HG03565 (cell line): ENCODE results near the gene DACT2.
"Not testable (repeated sequence)": the region's sequence is repeated elsewhere in the genome, so short reads cannot be mapped to it uniquely, and the experiment has no call there.

Experiments
- ATAC-seq: cut with Tn5 transposase; IDR thresholded peaks from one replicate; pipeline ENCODE4 v1.9.1; 2021; ENCODE audit warnings: mild to moderate bottlenecking, moderate library complexity; ENCODE audit not compliant: unreplicated experiment

The DACT2 gene, protein sequence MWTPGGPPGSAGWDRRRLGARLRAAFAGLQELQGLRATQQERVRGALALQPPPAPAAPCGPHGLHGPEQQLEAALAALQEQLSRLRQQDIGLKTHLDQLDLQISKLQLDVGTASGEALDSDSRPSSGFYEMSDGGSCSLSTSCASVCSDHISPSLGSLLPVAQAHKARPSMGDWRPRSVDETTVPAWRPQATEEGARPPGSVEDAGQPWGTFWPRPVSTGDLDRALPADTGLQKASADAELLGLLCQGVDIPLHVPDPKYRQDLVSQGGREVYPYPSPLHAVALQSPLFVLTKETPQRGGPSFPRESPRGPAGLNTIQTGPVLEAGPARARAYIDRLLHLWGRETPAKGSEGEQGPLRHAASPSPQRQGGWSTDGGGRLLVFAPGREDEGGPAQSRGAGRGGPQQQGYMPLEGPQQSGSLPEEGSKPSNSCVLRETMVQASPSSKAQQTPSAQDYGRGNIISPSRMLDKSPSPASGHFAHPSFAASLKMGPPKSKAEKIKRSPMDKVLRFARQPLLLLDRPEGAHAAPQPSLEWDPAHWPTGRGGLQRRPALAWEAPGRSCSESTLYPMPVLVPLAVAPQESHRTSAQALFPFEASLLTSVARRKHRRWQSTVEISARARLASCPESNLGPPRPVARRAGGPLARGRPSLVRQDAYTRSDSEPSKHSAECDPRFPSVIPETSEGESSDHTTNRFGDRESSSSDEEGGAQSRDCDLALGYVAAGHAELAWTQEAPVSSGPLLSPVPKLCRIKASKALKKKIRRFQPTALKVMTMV

DNA sequence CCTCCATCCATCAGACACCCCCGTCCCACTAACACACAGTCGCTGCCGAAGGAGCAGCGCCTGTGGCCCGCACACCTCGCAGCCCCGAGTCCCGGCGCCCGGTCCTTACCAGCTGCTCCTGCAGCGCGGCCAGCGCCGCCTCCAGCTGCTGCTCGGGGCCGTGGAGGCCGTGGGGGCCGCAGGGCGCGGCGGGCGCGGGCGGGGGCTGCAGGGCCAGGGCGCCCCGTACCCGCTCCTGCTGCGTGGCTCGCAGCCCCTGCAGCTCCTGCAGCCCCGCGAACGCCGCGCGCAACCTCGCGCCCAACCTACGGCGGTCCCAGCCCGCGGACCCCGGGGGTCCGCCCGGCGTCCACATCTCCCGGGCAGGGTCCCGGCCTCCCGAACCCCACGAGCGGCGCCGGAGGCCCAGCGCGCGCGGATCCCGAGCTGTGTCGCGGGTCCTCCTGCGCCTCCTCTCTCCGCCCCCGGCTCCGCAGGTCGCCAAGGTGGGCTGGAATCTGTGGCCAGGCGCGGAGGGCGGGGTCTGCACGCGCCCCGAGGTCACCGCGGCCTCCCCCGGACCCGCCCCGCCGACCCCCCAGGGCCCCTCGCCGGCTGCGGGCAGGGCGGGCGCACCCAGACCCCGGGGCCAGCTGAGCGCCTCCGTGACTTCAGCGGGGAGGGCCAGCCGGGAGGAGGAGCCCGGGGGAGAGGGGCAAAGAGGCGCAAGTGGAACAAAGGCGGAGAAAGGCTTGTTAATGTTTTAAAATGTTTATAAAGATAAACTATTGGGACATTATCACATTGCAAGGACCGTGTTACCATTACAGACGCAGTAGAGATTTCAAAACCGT, at the start of gene DACT2:
Gene DACT2, minus strand, starts transcription at position 499 of the 833 bp plus-strand sequence. Its CDS starts 144 bp downstream, at position 355.
- ATAC-seq, result no peak

DNA sequence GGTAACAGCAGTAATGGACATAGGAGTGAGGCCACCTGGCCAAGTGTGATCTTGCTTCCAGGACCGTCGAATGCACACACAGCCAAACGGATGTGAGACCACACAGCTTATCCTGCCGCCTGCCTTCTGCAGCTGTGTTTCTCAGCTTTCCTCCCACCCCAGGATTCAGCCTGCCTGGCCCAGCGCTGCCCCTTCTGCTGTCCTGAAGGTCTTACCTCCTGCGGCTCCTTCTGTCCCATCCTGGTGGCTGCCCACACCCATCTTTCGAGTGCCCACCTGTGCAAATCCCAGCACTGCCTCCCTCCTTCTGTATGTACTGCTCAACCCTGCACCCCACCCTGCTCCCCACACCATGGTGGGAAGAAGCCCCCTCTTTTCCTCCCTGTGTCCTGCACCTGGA, 49.4 kb upstream of the DACT2 start:
- ATAC-seq, result no peak

DNA sequence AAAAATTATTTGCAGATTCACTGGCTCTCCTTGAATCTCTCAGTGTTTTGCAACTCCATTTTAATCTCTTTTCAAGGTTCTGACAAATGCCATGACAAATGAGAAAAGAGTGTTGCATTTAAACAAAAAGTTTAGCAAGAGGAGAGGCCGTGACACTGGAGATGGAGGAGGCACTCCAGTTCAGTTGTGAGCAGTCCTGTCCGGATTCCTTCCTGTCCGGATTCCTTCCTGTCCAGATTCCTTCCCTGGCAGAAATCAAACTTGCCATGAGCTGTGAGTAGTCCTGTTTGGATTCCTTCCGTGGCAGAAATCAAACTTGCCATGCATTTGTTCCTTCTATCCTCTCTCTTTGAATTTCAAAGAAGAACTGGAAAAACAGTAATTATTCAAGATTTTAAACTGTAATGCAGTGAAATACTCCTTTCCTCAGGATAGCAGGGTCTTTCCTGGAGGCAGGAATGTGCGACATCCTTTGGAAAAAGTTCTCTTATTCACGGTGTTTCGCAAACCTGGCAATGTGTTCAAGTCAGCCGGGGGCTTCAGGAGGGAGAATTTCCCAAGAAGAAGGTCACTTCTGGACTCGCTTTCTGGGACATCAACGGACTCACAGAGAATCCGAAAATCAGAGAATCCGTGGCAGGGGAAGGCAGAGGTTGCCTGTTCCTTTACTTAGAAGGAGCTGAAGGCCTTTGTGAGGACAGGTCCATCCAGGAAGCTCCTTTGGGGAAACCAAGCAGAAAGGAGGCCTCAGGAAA, 48.7 kb upstream of the DACT2 start:
- no peak for ATAC-seq

DNA sequence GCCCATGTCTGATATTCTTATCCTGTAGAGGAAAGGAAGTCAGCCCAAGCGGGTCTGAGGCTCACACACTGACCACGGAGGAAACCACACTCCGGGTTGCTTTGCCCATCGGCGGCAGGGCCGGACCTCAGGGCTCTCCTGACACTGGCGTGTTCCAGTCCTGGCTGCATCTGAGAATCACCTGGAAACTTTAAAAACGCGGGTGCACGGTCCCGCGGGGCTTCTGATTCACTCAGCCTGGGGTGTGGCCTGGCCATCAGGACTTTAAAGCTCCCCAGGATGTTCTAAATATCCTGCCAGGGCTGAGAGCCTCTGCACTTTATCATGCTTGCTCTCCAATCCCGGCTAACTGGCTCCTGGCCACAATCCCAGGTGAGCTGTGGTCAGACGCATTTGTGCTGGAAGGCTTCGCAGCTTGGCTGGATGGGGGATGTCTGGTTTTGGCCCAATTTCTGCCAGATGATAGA, 47.7 kb upstream of the DACT2 start:
- no peak for ATAC-seq

DNA sequence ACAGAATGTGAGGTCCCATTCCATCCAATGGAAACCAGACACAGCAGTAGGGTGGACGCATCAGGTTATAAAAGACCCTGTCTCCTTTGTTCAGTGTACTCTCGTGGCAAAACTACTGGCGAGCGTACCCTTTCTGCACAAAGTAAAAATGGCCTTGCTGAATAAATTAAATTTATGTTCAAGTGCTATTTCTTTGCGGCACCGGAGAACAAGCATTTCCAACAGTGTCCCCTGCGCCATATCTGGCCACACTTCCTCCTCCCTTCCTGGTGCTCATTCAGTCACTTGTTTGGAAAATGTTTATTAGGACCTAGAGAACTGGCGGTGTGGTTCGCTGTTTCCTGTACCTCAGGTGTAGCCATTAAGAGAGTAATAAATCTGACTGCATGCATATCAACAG, 46.9 kb upstream of the DACT2 start:
- no peak for ATAC-seq

DNA sequence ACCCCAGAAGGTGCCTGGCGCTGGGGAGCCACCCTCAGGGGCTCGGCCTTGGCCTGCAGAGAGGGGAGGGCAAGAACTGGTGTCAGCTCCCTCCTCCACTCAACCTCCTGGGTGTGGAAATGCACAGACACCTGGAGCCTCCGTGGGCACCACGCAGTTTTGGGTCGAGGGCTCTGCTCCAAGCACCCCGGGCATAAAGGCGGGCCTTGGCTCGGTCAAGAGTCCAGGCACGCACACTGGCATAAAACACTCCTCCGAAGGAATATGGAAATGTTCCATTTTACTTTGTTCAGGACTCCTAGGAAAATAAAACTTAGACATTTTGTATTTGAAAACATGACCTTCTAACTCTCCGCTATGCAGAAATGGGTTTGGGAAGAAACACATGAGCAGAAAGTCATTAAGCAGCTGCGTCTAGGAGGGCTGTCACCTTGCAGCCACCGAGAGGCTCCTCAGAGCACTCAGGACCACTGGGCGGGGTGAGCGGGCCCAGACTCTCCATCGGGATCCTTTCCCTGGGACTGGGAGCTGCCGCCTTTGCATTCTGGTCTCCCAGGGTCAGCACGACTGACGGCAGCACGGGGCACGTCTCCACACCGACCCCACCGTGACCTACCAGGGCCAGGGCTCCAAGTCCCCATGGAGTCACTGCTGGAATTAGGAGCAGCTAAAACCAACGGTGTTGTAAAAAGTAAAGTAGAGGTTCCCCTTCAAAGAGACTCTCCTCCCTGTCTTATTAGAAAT, 46.0 kb upstream of the DACT2 start:
- no peak for ATAC-seq

DNA sequence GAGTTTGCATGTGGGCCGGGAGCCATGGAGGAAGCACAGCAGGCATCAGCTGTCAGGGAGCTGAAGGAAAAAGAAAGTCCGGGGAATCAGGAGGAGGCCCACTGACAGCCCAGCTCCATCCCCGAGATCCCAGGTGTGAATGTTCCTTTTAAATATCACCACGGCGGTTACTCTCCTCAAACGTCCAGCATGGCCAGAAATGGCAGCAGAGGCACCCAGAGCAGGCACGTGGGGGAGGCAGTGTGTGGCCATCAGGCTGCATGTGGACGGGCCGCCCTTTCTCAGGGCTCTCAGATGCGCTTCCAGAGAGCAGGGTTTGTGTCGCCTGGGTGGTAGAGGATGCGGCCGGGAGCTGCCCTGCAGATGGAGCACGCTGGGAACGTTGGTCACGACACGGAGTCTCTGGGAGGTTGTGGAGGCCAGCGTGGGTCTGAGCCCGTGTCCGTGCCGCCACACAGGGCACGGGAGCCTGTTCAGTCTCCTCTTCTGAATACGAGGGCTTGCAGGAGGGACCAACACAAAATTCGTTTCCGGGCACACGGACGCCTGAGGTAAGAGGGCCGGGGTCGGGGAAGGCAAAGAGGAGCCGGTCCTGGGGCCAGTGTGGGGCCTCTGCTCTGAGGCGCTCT, 45.3 kb upstream of the DACT2 start:
- ATAC-seq, result no peak

DNA sequence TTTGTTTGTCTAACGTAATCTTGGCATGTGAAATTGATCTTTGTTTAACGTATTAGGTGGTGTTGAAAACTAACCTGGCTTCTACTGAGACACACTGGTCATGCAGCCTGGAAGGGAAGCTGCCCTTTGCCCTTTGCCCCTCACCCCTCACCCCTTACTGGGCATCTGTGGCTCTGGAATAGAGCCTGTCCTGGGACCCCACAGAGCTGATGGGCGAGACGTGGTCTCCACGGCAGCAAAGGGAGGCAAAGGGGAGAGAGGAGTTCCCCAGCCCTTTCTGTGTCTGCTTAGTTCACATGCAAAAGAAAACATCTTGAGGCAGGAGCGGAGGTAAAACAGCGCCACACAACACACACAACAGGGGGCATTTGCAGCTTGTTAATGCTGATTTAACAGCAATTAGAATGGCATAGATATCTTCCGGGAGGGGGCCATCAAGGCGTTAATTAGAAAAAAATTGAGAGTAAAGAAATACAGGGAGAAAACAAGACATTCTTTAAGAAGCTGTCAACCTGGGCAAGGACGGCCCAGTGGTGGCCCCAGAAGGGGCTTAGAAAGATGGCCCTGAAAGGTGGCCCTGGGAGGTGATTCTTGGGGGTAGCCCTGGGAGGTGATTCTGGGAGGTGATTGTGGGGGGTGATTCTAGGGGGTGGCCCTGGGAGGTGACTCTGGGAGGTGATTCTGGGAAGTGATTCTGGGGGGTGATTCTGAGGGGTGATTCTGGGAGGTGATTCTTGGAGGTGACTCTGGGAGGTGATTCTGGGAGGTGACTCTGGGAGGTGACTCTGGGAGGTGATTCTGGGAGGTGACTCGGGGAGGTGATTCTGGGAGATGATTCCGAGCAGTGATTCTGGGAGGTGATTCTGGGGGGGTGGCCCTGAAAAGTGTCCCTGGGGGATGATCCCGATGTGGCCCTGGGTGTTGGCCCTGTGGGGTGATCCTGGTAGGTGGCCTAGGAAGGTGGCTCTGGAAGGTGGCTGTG, 44.5 kb upstream of the DACT2 start:
- ATAC-seq, result no peak

DNA sequence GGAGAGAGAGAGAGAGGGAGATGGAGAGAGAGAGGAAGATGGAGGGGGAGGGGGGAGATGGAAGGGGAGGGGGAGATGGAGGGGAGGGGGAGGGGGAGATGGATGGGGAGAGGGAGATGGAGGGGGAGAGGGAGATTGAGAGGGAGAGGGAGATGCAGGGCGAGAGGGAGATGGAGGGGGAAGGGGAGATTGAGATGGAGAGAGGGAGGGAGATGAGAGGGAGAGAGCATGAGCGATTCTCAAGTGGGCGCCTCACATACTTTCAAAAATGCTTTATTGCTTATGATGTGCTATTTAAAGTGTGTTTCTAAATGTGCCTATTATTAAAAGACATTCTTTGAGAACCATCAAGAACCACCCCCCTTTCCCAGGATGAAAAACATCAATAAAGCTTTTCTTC, 43.7 kb upstream of the DACT2 start:
- no peak for ATAC-seq

DNA sequence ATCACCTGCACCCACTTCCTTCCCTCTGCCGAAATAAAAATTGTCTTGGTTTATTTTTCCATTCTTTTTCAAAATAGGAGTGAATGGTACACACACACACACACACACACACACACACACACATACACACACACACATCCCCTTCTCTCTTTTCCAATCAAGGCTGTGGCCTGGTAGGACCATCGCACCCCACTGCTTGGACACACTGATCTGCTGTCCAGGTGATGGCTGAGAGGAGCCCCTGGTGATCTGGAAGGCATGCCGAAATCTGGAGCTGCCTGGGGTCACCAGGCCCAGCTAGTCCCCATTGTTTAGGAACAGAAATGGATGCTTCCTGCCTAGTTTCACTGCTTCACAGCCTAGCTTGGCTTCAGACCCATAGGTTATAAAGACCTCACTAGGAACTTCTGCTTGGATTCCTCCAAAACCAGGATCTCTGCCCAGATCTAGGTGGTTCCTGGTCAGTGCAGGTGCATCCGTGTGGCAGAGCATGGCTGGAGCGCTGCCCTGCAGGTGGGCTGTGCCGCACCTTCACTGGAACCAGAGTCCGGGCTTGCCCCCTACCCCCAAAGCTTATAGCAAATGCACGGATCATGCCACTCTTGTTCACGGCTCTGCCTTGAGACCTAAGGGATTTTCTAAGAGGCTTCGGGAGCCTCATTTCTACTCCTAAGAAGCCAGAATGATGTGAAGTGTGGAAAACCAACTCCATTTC, 42.9 kb upstream of the DACT2 start:
- ATAC-seq, result no peak

DNA sequence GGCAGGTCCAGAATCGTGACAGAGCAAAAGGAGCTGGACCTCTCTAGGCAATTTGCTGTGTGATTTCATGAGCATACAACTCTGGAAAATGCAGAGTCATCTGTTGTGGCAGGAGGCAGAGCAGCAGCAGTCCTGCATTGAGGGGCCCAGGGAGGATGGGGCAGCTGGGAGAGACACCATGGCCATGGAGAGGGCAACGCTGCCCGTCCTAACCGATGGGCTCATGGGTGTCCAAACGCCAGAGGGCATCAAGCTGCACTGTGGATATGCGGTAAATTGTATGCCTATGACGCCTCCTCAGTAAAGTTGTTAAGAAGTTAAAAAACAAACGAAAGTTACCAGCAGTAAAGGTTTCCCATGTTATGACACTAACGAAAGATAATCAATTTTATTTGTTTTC, 42.2 kb upstream of the DACT2 start:
- no peak for ATAC-seq

DNA sequence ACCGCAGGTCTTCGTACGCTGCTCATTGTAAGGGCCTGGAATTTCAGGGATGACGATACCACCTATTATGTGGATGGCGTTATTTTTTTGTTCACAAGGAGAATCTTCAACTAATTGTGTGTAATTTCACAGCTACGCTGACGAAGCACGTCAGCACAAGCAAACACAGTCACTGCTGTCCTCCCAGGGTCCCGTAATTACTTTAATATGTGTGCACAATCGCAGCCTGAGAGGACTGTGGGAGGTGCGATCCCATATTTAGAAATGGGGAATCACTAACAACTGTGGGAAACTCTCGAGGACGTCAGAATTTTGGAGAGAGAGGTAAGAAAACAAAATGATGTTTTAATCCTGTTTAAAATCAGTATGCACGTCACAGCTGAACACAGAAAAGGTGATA, 40.2 kb upstream of the DACT2 start:
- no peak for ATAC-seq

DNA sequence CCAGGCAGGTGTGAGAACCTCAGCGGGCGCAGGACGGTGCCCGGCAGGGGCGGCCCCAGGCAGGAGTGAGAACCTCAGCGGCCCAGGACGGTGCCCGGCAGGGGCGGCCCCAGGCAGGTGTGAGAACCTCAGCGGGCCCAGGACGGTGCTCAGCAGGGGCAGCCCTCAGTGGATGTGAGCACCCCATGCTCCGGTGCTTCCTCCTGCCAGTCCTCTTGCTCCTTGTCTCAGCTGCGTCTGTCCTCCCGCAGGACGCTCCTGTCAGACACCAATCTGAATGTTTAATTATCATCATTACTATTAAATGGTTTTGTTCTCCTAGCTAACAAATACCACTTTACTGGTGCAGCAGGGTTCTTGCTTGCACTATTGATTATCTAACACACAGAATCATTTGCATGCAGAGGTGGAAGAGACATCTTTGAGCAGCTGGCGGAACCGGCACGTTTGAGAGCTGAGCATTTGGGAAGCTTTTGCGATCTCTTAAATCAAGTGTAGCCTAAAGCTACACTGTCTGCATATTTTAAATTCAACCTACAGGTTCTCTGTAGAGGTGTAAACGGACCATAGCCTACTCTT, 39.4 kb upstream of the DACT2 start:
- ATAC-seq, result no peak

DNA sequence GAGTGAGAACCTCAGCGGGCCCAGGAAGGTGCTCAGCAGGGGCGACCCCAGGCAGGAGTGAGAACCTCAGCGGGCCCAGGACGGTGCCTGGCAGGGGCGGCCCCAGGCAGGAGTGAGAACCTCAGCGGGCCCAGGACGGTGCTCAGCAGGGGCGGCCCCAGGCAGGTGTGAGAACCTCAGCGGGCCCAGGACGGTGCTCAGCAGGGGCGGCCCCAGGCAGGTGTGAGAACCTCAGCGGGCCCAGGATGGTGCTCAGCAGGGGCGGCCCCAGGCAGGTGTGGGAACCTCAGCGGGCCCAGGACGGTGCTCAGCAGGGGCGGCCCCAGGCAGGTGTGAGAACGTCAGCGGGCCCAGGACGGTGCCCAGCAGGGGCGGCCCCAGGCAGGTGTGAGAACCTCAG, 37.3 kb upstream of the DACT2 start:
- not testable (repeated sequence) for ATAC-seq

DNA sequence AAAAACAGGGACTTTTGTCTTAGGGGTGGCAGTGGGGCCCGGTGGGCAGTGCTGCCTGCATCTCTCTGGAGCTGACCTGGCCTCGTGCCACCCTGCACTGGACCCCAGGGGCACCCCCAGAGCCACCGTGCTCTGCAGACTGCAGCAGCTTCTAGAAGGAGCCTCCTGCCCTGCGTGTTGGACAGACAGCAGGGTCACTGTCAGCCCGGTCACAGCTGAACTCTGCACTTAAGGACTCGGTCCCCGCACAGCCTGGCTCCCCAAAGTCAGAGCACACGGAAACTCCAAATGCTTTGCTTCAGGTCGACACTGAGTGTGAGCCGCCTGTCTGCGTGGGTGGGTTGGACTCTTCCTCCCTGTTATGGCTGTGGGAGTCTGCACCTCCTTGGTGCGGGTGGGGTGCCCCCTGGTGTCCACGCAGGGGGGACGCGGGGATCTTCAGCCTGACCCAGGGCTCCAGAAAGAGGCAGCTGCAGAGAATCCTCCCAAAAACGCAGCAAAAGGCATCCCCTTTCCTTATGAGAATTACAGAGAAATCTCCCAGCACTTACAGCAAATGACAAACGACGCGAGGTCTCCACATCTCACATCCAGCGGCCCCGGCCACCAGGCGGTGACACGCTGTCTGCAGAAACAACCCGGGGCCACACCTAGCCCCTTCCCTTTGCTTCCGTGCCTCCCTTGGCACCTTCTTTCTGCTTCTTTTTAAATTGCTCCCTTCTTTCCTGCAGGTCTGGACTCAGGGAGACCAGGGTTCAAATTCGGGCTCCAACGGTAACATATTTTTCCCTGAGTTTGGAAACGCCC, 36.3 kb upstream of the DACT2 start:
- ATAC-seq, result no peak

DNA sequence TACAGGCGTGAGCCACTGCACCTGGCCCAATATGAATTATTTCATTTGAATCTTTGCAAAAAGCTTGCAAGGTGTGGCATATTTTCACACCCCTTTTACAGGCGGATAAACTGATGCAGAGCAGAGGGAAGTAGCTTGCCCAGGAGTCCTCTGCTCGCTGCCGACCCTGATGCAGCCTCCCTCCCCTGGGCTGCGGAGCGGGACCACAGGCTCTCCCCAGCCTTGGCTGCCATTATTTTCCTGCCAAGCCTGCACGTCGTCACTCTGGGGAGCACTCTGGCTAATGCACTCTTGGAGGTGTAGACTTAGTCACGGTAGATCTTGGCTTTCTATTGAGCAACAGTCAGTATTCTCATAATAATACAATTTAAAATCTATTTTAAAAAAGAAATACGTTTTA, 34.8 kb upstream of the DACT2 start:
- no peak for ATAC-seq
